ENCODE data around the gene RNF2. TPM values are rescaled to one million over a fixed set of nuclear protein-coding genes. Genes with fewer than 3 reads are reported as not detected.
"Not testable (repeated sequence)": the region's sequence is repeated elsewhere in the genome, so short reads cannot be mapped to it uniquely, and the experiment has no call there.

Gene RNF2
- total RNA-seq, 1 experiment from 2014 or later, result 30.4 TPM

DNA sequence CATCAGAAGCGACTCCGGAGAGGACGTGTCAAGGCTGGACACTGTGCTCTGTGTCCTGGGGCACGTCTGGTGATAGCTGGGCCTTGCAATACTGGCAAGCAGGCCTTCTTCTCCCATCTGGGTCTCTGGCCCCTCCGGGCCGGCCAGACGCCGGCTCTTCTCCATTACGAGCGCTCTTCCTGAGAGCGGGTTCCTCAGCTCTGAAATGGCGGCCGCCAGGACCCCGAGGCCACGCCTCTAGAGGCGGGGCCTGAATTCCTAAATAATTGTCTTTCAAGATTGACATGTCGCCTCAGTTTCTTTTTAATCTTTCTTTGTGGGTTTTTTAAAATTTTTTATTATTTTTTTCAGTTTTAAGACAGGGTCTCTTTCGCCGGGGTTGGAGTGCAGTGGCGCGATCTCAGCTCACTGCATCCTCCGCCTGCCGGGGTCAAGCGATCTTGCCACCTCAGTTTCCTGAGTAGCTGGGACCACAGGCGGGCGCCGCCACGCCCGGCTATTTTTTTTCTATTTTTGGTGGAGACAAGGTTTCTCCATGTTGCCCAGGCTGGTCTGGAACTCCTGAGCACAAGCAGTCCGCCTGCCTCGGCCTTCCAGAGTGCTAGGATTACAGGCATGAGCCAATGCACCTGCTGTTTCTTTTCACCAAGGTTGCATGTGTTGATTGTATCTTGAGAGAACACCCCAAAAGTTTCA is 9.2 kb downstream of the RNF2 start:
- no peak overlapping the region for H2AFZ ChIP-seq (ENCODE audit: low read length)

GRCh38 chr1:185058110-185058509 is 12.8 kb downstream of the RNF2 start:
- no peaks in the 10 kb centered on the region for H3K9me2 ChIP-seq (replicated peaks; ENCODE audit: insufficient read depth, low read length)
- H3K27me3 ChIP-seq (ENCODE audit: low read length), result no peaks in the 10 kb centered on the region
- no peaks in the 10 kb centered on the region for H3K36me3 ChIP-seq (ENCODE audit: insufficient read depth, low read length)
- H3K79me2 ChIP-seq (ENCODE audit: low read length), result peaks cover 97% of the 10 kb centered on the region
- peak overlapping the region; percentile 49 for H3K4me2 ChIP-seq (ENCODE audit: low read depth, low read length, poor library complexity, severe bottlenecking)
- no peak overlapping the region for H3K27ac ChIP-seq (ENCODE audit: low read length)
- no peak overlapping the region for H3K4me3 ChIP-seq (ENCODE audit: low read length)
- H2AFZ ChIP-seq (ENCODE audit: low read length), result no peak overlapping the region
- no peak for DNase-seq
- no peak overlapping the region for H3K9ac ChIP-seq (ENCODE audit: low read length)
- H4K20me1 ChIP-seq (ENCODE audit: insufficient read depth, low read depth, low read length), result peaks cover 12% of the 10 kb centered on the region; the same call in 1 of the 2 replicates
- H3K9me3 ChIP-seq (ENCODE audit: low read length), result no peaks in the 10 kb centered on the region
- H3K4me1 ChIP-seq (ENCODE audit: low read length), result peaks cover 17% of the 10 kb centered on the region

More for the DNA sequence above, 9.2 kb downstream of the RNF2 start:
- Histone ChIP-seq H3K9ac (ENCODE audit: low read length) (no peak overlapping the region), H4K20me1 (ENCODE audit: insufficient read depth, low read depth, low read length) (peaks cover 15% of the 10 kb centered on the region; the same call in 1 of the 2 replicates), H3K4me1 (ENCODE audit: low read length) (peaks cover 17% of the 10 kb centered on the region), H3K36me3 (ENCODE audit: insufficient read depth, low read length) (no peaks in the 10 kb centered on the region), H3K9me3 (ENCODE audit: low read length) (no peaks in the 10 kb centered on the region), H3K4me3 (ENCODE audit: low read length) (no peak overlapping the region), H3K9me2 (replicated peaks; ENCODE audit: insufficient read depth, low read length) (no peaks in the 10 kb centered on the region), H3K27ac (ENCODE audit: low read length) (no peak overlapping the region), H3K4me2 (ENCODE audit: low read depth, low read length, poor library complexity, severe bottlenecking) (no peak overlapping the region), H3K27me3 (ENCODE audit: low read length) (no peaks in the 10 kb centered on the region), H3K79me2 (ENCODE audit: low read length) (peaks cover 95% of the 10 kb centered on the region)
- DNase-seq, result no peak

- Histone ChIP-seq H3K4me2 (ENCODE audit: low read depth, low read length, poor library complexity, severe bottlenecking) (peak overlapping the region; percentile 49), H4K20me1 (ENCODE audit: insufficient read depth, low read depth, low read length) (peaks cover 12% of the 10 kb centered on the region; the same call in 1 of the 2 replicates)
These were observed 13.5 kb downstream of the RNF2 start for GRCh38 chr1:185058876-185059275.

GRCh38 chr1:185059950-185060571 is 14.7 kb downstream of the RNF2 start:
- H3K4me3 ChIP-seq (ENCODE audit: low read length), result no peak overlapping the region
- no peak overlapping the region for H3K4me2 ChIP-seq (ENCODE audit: low read depth, low read length, poor library complexity, severe bottlenecking)
- H3K79me2 ChIP-seq (ENCODE audit: low read length), result peaks cover 99% of the 10 kb centered on the region

More at GRCh38 chr1:185058876-185059275, 13.5 kb downstream of the RNF2 start:
- Histone ChIP-seq H3K79me2 (ENCODE audit: low read length) (peaks cover 97% of the 10 kb centered on the region), H3K9me3 (ENCODE audit: low read length) (peaks cover 3% of the 10 kb centered on the region; the same call in 1 of the 2 replicates), H3K36me3 (ENCODE audit: insufficient read depth, low read length) (peaks cover 4% of the 10 kb centered on the region; the same call in 1 of the 2 replicates), H3K9me2 (replicated peaks; ENCODE audit: insufficient read depth, low read length) (no peaks in the 10 kb centered on the region), H2AFZ (ENCODE audit: low read length) (no peak overlapping the region), H3K9ac (ENCODE audit: low read length) (no peak overlapping the region), H3K27me3 (ENCODE audit: low read length) (no peaks in the 10 kb centered on the region), H3K27ac (ENCODE audit: low read length) (no peak overlapping the region), H3K4me1 (ENCODE audit: low read length) (peaks cover 17% of the 10 kb centered on the region), H3K4me3 (ENCODE audit: low read length) (no peak overlapping the region)
- DNase-seq, result no peak

GRCh38 chr1:185062710-185063370 is 17.5 kb downstream of the RNF2 start:
- H3K27me3 ChIP-seq (ENCODE audit: low read length), result no peaks in the 10 kb centered on the region
- peaks cover 9% of the 10 kb centered on the region; the same call in 1 of the 2 replicates for H3K9me3 ChIP-seq (ENCODE audit: low read length)
- no peaks in the 10 kb centered on the region for H3K9me2 ChIP-seq (replicated peaks; ENCODE audit: insufficient read depth, low read length)
- H4K20me1 ChIP-seq (ENCODE audit: insufficient read depth, low read depth, low read length), result 0 out of 2 replicates have a peak, but pooled peaks cover 6% of the 10 kb centered on the region
- DNase-seq, result no peak
- peaks cover 9% of the 10 kb centered on the region for H3K36me3 ChIP-seq (ENCODE audit: insufficient read depth, low read length)
- H3K79me2 ChIP-seq (ENCODE audit: low read length), result peaks cover 97% of the 10 kb centered on the region
- H3K27ac ChIP-seq (ENCODE audit: low read length), result no peak overlapping the region
- no peak overlapping the region for H3K4me2 ChIP-seq (ENCODE audit: low read depth, low read length, poor library complexity, severe bottlenecking)
- peaks cover 14% of the 10 kb centered on the region for H3K4me1 ChIP-seq (ENCODE audit: low read length)
- H3K4me3 ChIP-seq (ENCODE audit: low read length), result no peak overlapping the region
- no peak overlapping the region for H3K9ac ChIP-seq (ENCODE audit: low read length)
- no peak overlapping the region for H2AFZ ChIP-seq (ENCODE audit: low read length)

More at GRCh38 chr1:185059950-185060571, 14.7 kb downstream of the RNF2 start:
- Histone ChIP-seq H3K9me3 (ENCODE audit: low read length) (peaks cover 9% of the 10 kb centered on the region; the same call in 1 of the 2 replicates), H3K4me1 (ENCODE audit: low read length) (peaks cover 17% of the 10 kb centered on the region), H3K27me3 (ENCODE audit: low read length) (no peaks in the 10 kb centered on the region), H2AFZ (ENCODE audit: low read length) (no peak overlapping the region), H3K27ac (ENCODE audit: low read length) (no peak overlapping the region), H4K20me1 (ENCODE audit: insufficient read depth, low read depth, low read length) (peaks cover 12% of the 10 kb centered on the region; the same call in 1 of the 2 replicates), H3K36me3 (ENCODE audit: insufficient read depth, low read length) (peaks cover 9% of the 10 kb centered on the region), H3K9me2 (replicated peaks; ENCODE audit: insufficient read depth, low read length) (no peaks in the 10 kb centered on the region), H3K9ac (ENCODE audit: low read length) (no peak overlapping the region)
- DNase-seq, result no peak

DNA sequence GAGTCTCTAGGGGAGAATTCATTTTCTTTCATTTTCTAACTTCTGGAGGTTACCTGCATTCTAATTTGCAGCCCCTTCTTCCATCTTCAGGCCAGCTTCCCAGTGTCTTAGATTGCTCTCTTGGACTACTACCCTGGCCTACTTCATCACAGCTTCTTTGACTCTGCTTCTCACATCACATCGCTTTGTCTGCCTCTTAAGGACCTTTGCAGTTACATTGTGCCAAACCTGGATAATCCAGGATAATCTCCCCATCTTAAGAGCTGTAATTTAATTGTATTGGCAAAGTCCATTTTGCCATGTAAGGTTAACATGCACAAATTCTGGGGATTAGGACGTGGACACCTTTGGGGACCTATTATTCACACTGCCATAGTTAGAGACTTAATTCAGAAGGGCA is 18.4 kb downstream of the RNF2 start:
- no peak overlapping the region for H3K9ac ChIP-seq (ENCODE audit: low read length)
- H3K9me3 ChIP-seq (ENCODE audit: low read length), result peaks cover 9% of the 10 kb centered on the region; the same call in 1 of the 2 replicates
- H2AFZ ChIP-seq (ENCODE audit: low read length), result no peak overlapping the region
- peaks cover 9% of the 10 kb centered on the region for H3K36me3 ChIP-seq (ENCODE audit: insufficient read depth, low read length)
- no peak overlapping the region for H3K4me2 ChIP-seq (ENCODE audit: low read depth, low read length, poor library complexity, severe bottlenecking)
- 0 out of 2 replicates have a peak, but pooled peaks cover 2% of the 10 kb centered on the region for H4K20me1 ChIP-seq (ENCODE audit: insufficient read depth, low read depth, low read length)
- no peaks in the 10 kb centered on the region for H3K27me3 ChIP-seq (ENCODE audit: low read length)
- H3K27ac ChIP-seq (ENCODE audit: low read length), result no peak overlapping the region
- peaks cover 97% of the 10 kb centered on the region for H3K79me2 ChIP-seq (ENCODE audit: low read length)
- H3K4me1 ChIP-seq (ENCODE audit: low read length), result peaks cover 12% of the 10 kb centered on the region
- H3K4me3 ChIP-seq (ENCODE audit: low read length), result no peak overlapping the region
- no peak for DNase-seq
- H3K9me2 ChIP-seq (replicated peaks; ENCODE audit: insufficient read depth, low read length), result no peaks in the 10 kb centered on the region

DNA sequence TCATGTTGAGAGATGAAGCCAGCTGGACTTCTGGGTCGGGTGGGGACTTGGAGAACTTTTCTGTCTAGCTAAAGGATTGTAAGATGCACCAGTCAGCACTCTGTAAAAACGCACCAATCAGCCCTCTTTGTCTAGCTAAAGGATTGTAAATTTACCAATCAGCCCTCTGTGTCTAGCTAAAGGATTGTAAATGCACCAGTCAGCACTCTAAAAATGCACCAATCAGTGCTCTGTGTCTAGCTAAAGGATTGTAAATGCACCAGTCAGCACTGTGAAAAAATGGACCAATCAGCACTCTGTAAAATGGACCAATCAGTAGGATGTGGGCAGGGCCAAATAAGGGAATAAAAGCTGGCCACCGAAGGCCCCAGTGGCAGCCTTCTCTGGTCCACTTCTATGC is 19.6 kb downstream of the RNF2 start:
- not testable (repeated sequence) for DNase-seq; H3K9me3 ChIP-seq (ENCODE audit: low read length); H3K4me3 ChIP-seq (ENCODE audit: low read length); H4K20me1 ChIP-seq (ENCODE audit: insufficient read depth, low read depth, low read length); H3K9me2 ChIP-seq (replicated peaks; ENCODE audit: insufficient read depth, low read length); H2AFZ ChIP-seq (ENCODE audit: low read length); H3K27me3 ChIP-seq (ENCODE audit: low read length); H3K27ac ChIP-seq (ENCODE audit: low read length); H3K4me2 ChIP-seq (ENCODE audit: low read depth, low read length, poor library complexity, severe bottlenecking); H3K36me3 ChIP-seq (ENCODE audit: insufficient read depth, low read length); H3K9ac ChIP-seq (ENCODE audit: low read length)
- Histone ChIP-seq H3K4me1 (ENCODE audit: low read length) (peaks cover 22% of the 10 kb centered on the region), H3K79me2 (ENCODE audit: low read length) (peaks cover 97% of the 10 kb centered on the region)

- Histone ChIP-seq H3K36me3 (ENCODE audit: insufficient read depth, low read length) (peaks cover 9% of the 10 kb centered on the region), H3K79me2 (ENCODE audit: low read length) (peaks cover 97% of the 10 kb centered on the region), H3K9me3 (ENCODE audit: low read length) (peaks cover 9% of the 10 kb centered on the region; the same call in 1 of the 2 replicates)
These were observed 20.8 kb downstream of the RNF2 start for GRCh38 chr1:185066181-185066580.

More at GRCh38 chr1:185066181-185066580, 20.8 kb downstream of the RNF2 start:
- Histone ChIP-seq H3K4me1 (ENCODE audit: low read length) (peaks cover 27% of the 10 kb centered on the region), H3K27ac (ENCODE audit: low read length) (no peak overlapping the region), H3K9me2 (replicated peaks; ENCODE audit: insufficient read depth, low read length) (no peaks in the 10 kb centered on the region), H3K4me2 (ENCODE audit: low read depth, low read length, poor library complexity, severe bottlenecking) (no peak overlapping the region), H3K27me3 (ENCODE audit: low read length) (no peaks in the 10 kb centered on the region), H4K20me1 (ENCODE audit: insufficient read depth, low read depth, low read length) (no peaks in the 10 kb centered on the region), H2AFZ (ENCODE audit: low read length) (no peak overlapping the region), H3K4me3 (ENCODE audit: low read length) (no peak overlapping the region), H3K9ac (ENCODE audit: low read length) (no peak overlapping the region)
- no peak for DNase-seq

Measured in Karpas-422 (cell line).